Glutamatergic neuron (in vitro differentiated cells): ENCODE results near the gene ALDH5A1. TPM values are rescaled to one million over a fixed set of nuclear protein-coding genes. Genes with fewer than 3 reads are reported as not detected.

Experiments used
- DNase-seq: peaks from one replicate; pipeline ENCODE4 v3.0.0; 2022
- H3K27ac Mint-ChIP-seq: one replicate; pipeline ENCODE4 v1.8.0; 2020; ENCODE audit warnings: mild to moderate bottlenecking, mixed read lengths, inconsistent platforms; ENCODE audit not compliant: unreplicated experiment
- H3K27me3 Mint-ChIP-seq: one replicate; pipeline ENCODE4 v1.8.0; 2020; ENCODE audit warnings: mild to moderate bottlenecking, moderate library complexity, mixed read lengths, inconsistent platforms; ENCODE audit not compliant: unreplicated experiment
- H3K36me3 Mint-ChIP-seq: one replicate; pipeline ENCODE4 v1.8.0; 2020; ENCODE audit warnings: mild to moderate bottlenecking, mixed read lengths, inconsistent platforms; ENCODE audit not compliant: unreplicated experiment
- H3K4me1 Mint-ChIP-seq: one replicate; pipeline ENCODE4 v1.8.0; 2020; ENCODE audit warnings: mild to moderate bottlenecking, low read depth, mixed read lengths, inconsistent platforms; ENCODE audit not compliant: unreplicated experiment
- H3K4me3 Mint-ChIP-seq: one replicate; pipeline ENCODE4 v1.8.0; 2020; ENCODE audit warnings: mild to moderate bottlenecking, mixed read lengths, inconsistent platforms; ENCODE audit not compliant: unreplicated experiment
- H3K9me3 Mint-ChIP-seq: one replicate; pipeline ENCODE4 v1.8.0; 2020; ENCODE audit warnings: mild to moderate bottlenecking, moderate library complexity, mixed read lengths, inconsistent platforms; ENCODE audit not compliant: unreplicated experiment
- total RNA-seq: library from RNA; stranded (reverse); fragmentation: NEBNext Ultra II Directional; extraction: Animal tissue kit (Norgen Biotek cat#: 25700); gene quantifications from one replicate; pipeline ENCODE4 v1.2.1, GENCODE V29; 2021; ENCODE audit not compliant: unreplicated experiment
- TF ChIP-seq, protein P1 (sequence below): fragments of 200-600 bp; sonication (generic); IDR thresholded peaks from one replicate; pipeline ENCODE4 v1.5.0; 2021; ENCODE audit not compliant: partially characterized antibody, unreplicated experiment

Gene ALDH5A1
- total RNA-seq, 1 donor from 2014 or later, result 1.2 TPM

DNA sequence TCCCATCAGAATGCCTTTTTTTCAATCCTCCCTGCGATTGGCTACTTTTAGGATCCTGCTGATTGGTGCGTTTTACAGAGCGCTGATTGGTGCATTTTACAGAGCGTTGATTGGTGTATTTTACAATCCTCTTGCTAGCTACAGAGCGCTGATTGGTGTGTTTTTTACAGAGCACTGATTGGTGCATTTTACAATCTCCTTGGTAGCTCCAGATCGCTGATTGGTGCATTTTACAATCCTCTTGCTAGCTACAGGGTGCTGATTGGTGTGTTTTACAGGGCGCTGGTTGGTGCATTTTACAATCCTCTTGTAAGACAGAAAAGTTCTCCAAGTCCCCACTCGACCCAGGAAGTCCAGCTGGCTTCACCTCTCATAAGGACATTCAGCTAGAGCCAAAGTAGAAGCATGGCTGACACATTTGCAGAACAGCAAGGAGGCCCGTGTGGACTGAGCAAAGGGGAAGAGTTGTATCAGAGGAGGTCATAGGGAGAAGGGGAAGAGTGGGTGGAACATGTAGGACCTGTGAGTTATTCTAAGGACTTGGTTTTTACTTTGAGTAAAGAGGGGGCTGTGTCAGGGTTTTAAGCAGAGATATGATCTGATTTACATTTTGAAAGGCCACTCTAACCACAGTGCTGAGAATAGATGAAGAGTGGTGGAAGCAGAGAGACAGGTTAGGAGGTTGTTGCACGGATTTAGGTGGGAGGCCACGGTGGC lies 2.6 kb downstream of the ALDH5A1 start:
- H3K36me3 Mint-ChIP-seq, result peaks cover 14% of the 10 kb centered on the region
- H3K9me3 Mint-ChIP-seq, result peaks cover 10% of the 10 kb centered on the region
- H3K27me3 Mint-ChIP-seq, result peaks cover 8% of the 10 kb centered on the region
- no peak for DNase-seq
- H3K4me3 Mint-ChIP-seq, result no peak overlapping the region
- TF ChIP-seq, protein P1, sequence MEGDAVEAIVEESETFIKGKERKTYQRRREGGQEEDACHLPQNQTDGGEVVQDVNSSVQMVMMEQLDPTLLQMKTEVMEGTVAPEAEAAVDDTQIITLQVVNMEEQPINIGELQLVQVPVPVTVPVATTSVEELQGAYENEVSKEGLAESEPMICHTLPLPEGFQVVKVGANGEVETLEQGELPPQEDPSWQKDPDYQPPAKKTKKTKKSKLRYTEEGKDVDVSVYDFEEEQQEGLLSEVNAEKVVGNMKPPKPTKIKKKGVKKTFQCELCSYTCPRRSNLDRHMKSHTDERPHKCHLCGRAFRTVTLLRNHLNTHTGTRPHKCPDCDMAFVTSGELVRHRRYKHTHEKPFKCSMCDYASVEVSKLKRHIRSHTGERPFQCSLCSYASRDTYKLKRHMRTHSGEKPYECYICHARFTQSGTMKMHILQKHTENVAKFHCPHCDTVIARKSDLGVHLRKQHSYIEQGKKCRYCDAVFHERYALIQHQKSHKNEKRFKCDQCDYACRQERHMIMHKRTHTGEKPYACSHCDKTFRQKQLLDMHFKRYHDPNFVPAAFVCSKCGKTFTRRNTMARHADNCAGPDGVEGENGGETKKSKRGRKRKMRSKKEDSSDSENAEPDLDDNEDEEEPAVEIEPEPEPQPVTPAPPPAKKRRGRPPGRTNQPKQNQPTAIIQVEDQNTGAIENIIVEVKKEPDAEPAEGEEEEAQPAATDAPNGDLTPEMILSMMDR, result no peak
- H3K27ac Mint-ChIP-seq, result no peak overlapping the region
- peaks cover 3% of the 10 kb centered on the region for H3K4me1 Mint-ChIP-seq

DNA sequence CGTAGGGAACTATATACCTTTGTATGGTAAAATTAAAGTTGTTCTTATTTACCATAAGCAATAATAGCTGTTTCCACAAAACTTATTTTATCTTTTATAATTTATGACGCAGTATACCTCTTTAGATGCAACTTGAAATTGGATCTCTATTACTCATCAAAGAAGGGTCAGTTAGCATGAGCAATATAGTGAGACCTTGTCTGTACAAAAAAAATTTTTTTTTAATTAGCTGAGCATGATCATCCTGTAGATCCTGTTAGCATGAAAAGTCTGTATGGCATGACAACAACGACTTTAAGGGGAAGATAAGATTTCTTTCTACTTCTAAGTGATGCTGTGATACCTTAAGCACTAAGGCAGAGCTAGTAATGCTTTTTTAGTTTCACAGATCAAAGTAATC lies 5.9 kb downstream of the ALDH5A1 start:
- H3K27me3 Mint-ChIP-seq, result peaks cover 1% of the 10 kb centered on the region
- H3K27ac Mint-ChIP-seq, result no peak overlapping the region
- TF ChIP-seq, protein P1, result no peak
- peaks cover 4% of the 10 kb centered on the region for H3K9me3 Mint-ChIP-seq
- DNase-seq, result no peak
- peaks cover 14% of the 10 kb centered on the region for H3K36me3 Mint-ChIP-seq
- H3K4me1 Mint-ChIP-seq, result no peaks in the 10 kb centered on the region
- no peak overlapping the region for H3K4me3 Mint-ChIP-seq

DNA sequence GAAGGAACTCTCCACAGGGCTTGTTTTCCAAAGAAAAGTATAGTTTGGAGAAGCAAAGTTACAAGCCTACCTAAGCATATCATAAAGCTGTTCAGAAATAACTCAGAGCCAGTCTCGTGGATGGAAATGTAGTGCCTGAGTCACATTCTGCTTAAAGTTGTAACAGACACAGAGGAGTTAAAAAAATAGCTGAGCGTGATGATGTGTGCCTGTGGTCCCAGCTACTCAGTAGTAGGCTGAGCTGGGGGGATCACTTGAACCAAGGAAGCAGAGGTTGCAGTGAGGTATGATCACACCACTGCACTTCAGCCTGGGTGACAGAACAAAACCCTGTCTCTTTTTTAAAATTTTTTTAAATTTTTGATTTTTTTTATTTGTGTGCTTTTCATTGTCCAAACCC lies 6.6 kb downstream of the ALDH5A1 start:
- Mint-ChIP-seq H3K27ac (no peak overlapping the region), H3K36me3 (peaks cover 14% of the 10 kb centered on the region), H3K27me3 (peaks cover 1% of the 10 kb centered on the region), H3K4me1 (no peaks in the 10 kb centered on the region), H3K4me3 (no peak overlapping the region), H3K9me3 (peaks cover 4% of the 10 kb centered on the region)
- TF ChIP-seq, protein P1, result no peak
- DNase-seq, result no peak

DNA sequence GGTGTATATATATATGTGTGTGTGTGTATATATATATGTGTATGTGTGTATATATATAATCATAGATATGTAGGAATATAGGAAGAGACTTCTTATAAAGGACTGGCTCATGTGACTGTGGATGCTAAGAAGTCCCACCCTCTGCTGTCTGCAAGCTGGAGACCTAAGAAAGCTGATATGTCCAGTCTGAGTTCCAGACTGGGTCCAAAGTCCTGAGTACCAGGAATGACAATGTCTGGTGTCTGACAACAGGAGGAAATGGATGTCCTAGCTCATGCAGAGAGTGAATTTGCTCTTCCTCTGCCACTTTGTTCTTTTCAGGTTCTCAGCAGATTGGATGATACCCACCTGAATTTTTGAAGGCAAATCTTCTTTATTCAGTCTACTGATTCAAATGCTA lies 7.1 kb downstream of the ALDH5A1 start:
- Mint-ChIP-seq H3K4me1 (no peaks in the 10 kb centered on the region), H3K27me3 (peaks cover 1% of the 10 kb centered on the region), H3K4me3 (no peak overlapping the region), H3K36me3 (peaks cover 9% of the 10 kb centered on the region), H3K9me3 (peaks cover 1% of the 10 kb centered on the region), H3K27ac (no peak overlapping the region)
- no peak for DNase-seq
- TF ChIP-seq, protein P1, result no peak

DNA sequence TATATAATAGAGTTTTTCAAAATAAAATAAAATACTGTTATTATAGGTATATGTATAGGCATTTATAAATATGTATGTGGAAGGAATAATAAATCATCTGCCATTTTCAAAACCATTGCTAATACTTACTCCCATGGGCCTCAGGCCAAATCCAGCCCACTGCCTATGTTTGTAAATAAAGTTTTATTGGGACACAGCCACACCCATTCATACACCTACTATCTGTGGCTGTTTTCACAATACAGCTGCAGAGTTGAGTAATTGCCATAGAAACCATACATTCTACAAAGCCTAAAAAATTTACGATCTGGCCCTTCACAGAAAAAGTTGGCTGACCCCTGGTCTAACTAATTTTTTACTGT lies 9.5 kb downstream of the ALDH5A1 start:
- Mint-ChIP-seq H3K9me3 (peaks cover 1% of the 10 kb centered on the region), H3K36me3 (no peaks in the 10 kb centered on the region), H3K27me3 (no peaks in the 10 kb centered on the region), H3K4me1 (no peaks in the 10 kb centered on the region), H3K4me3 (no peak overlapping the region), H3K27ac (no peak overlapping the region)
- no peak for DNase-seq
- TF ChIP-seq, protein P1, result no peak
